HepG2 (cell line): ENCODE results near the gene PPP2R2B. TPM values are rescaled to one million over a fixed set of nuclear protein-coding genes. Genes with fewer than 3 reads are reported as not detected.

Source experiments
- ATAC-seq: fragments of 200-7000 bp; cut with Tn5 transposase; 3 replicates; pipeline ENCODE4 v1.9.1; 2020; ENCODE audit warnings: mild to moderate bottlenecking, moderate library complexity
- BruUV-seq: library from RNA; stranded (reverse); fragments of 400-500 nt; replicated peaks from 2 replicates; lab custom pipeline; 2021; lab: Mats Ljungman, UMichigan
- CTCF ChIA-PET: fragments of 300-600 bp; formaldehyde crosslinking; extraction: SDS; loops from one replicate; lab custom pipeline; 2021; ENCODE audit warnings: low total read pairs, inconsistent platforms, low intra/inter-chr PET ratio; lab: Yijun Ruan, JAX
- POLR2A ChIA-PET: fragments of 350-600 bp; sonication (Branson Sonifier 250); formaldehyde crosslinking; loops from one replicate; lab custom pipeline; 2020; ENCODE audit warnings: antibody characterized with exemption, inconsistent platforms; lab: Yijun Ruan, JAX
- DNase-seq: peaks from one replicate; pipeline ENCODE4 v3.0.0-alpha.2; 2015; ENCODE audit warnings: low spot score
- FAIRE-seq: peaks from 3 replicates; lab custom pipeline; 2011; peaks lifted over from hg19 to GRCh38; lab: Jason Lieb, UNC
- H2AFZ ChIP-seq: one replicate; pipeline ENCODE4 v1.6.1; 2011; ENCODE audit warnings: low read length, inconsistent platforms
- H3K27ac ChIP-seq: fragments of 300-600 bp; 3 replicates; pipeline ENCODE4 v1.8.0; 2011; ENCODE audit warnings: mixed run types, mild to moderate bottlenecking, mixed read lengths, low read length, inconsistent platforms; ENCODE audit not compliant: insufficient read depth; ENCODE audit errors: extremely low read length
- H3K27me3 ChIP-seq, 2 experiments: fragments of 200-600 bp in 1 of 2; 2 replicates in 1 of 2; 3 replicates in 1 of 2; pipeline versions ENCODE4 v1.6.0 to v1.8.0; 2011; ENCODE audit warnings: low read length in 2 of 2, mild to moderate bottlenecking in 2 of 2, moderate library complexity in 2 of 2, inconsistent platforms in 1 of 2; ENCODE audit not compliant: insufficient read depth in 2 of 2, control insufficient read depth in 1 of 2
- H3K36me3 ChIP-seq, 2 experiments: fragments of 200-600 bp in 1 of 2; replicated peaks in 1 of 2; 2 replicates in 1 of 2; 3 replicates in 1 of 2; pipeline versions ENCODE4 v1.5.1 to v1.8.0; 2011; ENCODE audit warnings: low read length in 2 of 2, inconsistent platforms in 1 of 2; ENCODE audit not compliant: insufficient read depth in 2 of 2, control insufficient read depth in 1 of 2
- H3K4me1 ChIP-seq: 2 replicates; pipeline ENCODE4 v1.5.1; 2012; ENCODE audit warnings: low read length, inconsistent platforms; ENCODE audit not compliant: insufficient read depth
- H3K4me2 ChIP-seq: 2 replicates; pipeline ENCODE4 v1.6.0; 2011; ENCODE audit warnings: low read depth, low read length, inconsistent platforms
- H3K4me3 ChIP-seq, 3 experiments: fragments of 200-600 bp in 1 of 3; sonication (generic), shearing (Covaris generic) in 1 of 3; replicated peaks in 1 of 3; 2 replicates each; pipeline ENCODE4 v1.5.1; 2011 to 2016; ENCODE audit warnings: low read length in 3 of 3, inconsistent platforms in 2 of 3, low read depth in 2 of 3, mild to moderate bottlenecking in 2 of 3, control low read depth in 1 of 3, mixed read lengths in 1 of 3; ENCODE audit not compliant: insufficient read depth in 1 of 3
- H3K79me2 ChIP-seq: one replicate; pipeline ENCODE4 v1.6.1; 2011; ENCODE audit warnings: low read length, inconsistent platforms; ENCODE audit not compliant: insufficient read depth
- H3K9ac ChIP-seq: 2 replicates; pipeline ENCODE4 v1.6.0; 2011; ENCODE audit warnings: mild to moderate bottlenecking, low read depth, low read length, inconsistent platforms; ENCODE audit not compliant: insufficient read depth
- H3K9me3 ChIP-seq: 2 replicates; pipeline ENCODE4 v1.5.1; 2012; ENCODE audit warnings: mild to moderate bottlenecking, low read length
- H4K20me1 ChIP-seq: 2 replicates; pipeline ENCODE4 v1.6.0; 2011; ENCODE audit warnings: inconsistent platforms, mild to moderate bottlenecking, low read length, moderate library complexity; ENCODE audit not compliant: insufficient read depth
- EZH2 ChIP-seq: conservative IDR thresholded peaks from 2 replicates; pipeline ENCODE4 v1.6.1; 2012; ENCODE audit warnings: mild to moderate bottlenecking, low read depth, low read length, moderate library complexity
- JARID2 ChIP-seq: sonication (generic); formaldehyde crosslinking; IDR thresholded peaks from 2 replicates; pipeline ENCODE4 v1.8.1; 2023; ENCODE audit warnings: missing genetic modification reagents, inconsistent platforms; ENCODE audit not compliant: insufficient replicate concordance
- NFYB ChIP-seq: sonication (generic); formaldehyde crosslinking; IDR thresholded peaks from 2 replicates; pipeline ENCODE4 v1.4.0; 2020; ENCODE audit warnings: missing genetic modification reagents
- PRDM4 ChIP-seq: sonication (generic); formaldehyde crosslinking; IDR thresholded peaks from 2 replicates; pipeline ENCODE4 v1.9.0; 2021; ENCODE audit warnings: missing genetic modification reagents, borderline replicate concordance
- SNRNP70 ChIP-seq: fragments of 200-400 bp; formaldehyde crosslinking; IDR thresholded peaks from 2 replicates; pipeline ENCODE4 v1.6.1; 2017; ENCODE audit warnings: mild to moderate bottlenecking, low read depth, low read length, moderate library complexity
- ZNF282 ChIP-seq: fragments of 450-650 bp; IDR thresholded peaks from 2 replicates; pipeline ENCODE4 v1.6.1; 2018; ENCODE audit not compliant: partially characterized antibody
- ZNF614 ChIP-seq: IDR thresholded peaks from 2 replicates; pipeline ENCODE4 v1.6.1; 2018; ENCODE audit warnings: missing biosample characterization, missing genetic modification reagents, inconsistent platforms, borderline replicate concordance
- in situ Hi-C: cut with HindIII; loops from 2 replicates; pipeline ENCODE4 v1.10.0; 2017; ENCODE audit warnings: low pct_unique_long_range_greater_than_20kb; ENCODE audit not compliant: extremely low pct_ligation_motif_present
- intact Hi-C: fragments of 100-400 bp; cut with micrococcal nuclease; formaldehyde crosslinking; loops from one replicate; pipeline ENCODE4 v1.10.0; 2022; ENCODE audit not compliant: unreplicated experiment
- polyA plus RNA-seq, 8 experiments: library from polyadenylated mRNA; depleted of rRNA in 3 of 8; stranded (reverse) in 7 of 8; unstranded in 1 of 8; fragments of >200 nt; fragmentation: Illumina TruSeq in 4 of 8; extraction: Trizol in 4 of 8; gene quantifications; 2 replicates each; pipeline versions ENCODE4 v1.2.1 to v1.2.3, GENCODE V29; 2011 to 2016; ENCODE audit warnings: low read depth in 4 of 8, missing spikeins in 1 of 8, mixed read lengths in 1 of 8; ENCODE audit not compliant: insufficient read depth in 1 of 8
- total RNA-seq, 5 experiments: library from RNA; depleted of rRNA; stranded (reverse); fragments of >200 nt; fragmentation: Illumina TruSeq; extraction: Trizol; gene quantifications; 2 replicates each; pipeline ENCODE4 v1.2.3, GENCODE V29; 2016; ENCODE audit warnings: low read depth in 1 of 5
- TF ChIP-seq, protein P1 (sequence below): sonication (generic); formaldehyde crosslinking; IDR thresholded peaks from 2 replicates; pipeline ENCODE4 v1.4.0; 2020; ENCODE audit warnings: missing genetic modification reagents
- TF ChIP-seq, protein P2 (sequence below): sonication (generic); formaldehyde crosslinking; IDR thresholded peaks from 2 replicates; pipeline ENCODE4 v1.4.0; 2020; ENCODE audit warnings: missing genetic modification reagents, borderline replicate concordance
- TF ChIP-seq, protein P3 (sequence below): sonication (generic); formaldehyde crosslinking; IDR thresholded peaks from 2 replicates; pipeline ENCODE4 v1.4.0; 2020; ENCODE audit warnings: missing genetic modification reagents

The PPP2R2B gene
- total and polyA plus RNA-seq, 2 of the 13 experiments (the other 11 are each of a cell fraction or from before 2014, with no cell fraction given): not detected

DNA sequence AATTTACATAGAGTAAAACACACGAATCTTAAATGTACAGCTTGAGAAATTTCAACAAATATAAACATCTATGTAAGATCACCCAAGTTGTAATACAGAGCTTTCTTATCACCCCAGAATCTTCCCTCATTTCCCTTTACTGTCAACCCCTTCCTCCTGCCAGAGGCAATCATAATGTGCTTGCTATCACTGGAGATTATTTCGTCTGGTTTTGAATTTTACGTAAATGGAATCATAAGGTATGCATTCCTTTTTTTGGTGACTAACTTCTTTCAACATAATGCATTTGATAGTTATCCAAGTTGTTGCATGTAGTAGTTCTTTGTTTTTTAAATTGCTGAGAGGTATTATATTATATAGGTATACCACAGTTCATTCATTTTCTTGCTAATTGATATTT lies 325.1 kb downstream of the PPP2R2B start (continued):
- no peak for TF ChIP-seq PRDM4 (CRISPR knock-in tag)
- no peak for TF ChIP-seq ZNF282
- no peak for TF ChIP-seq SNRNP70
- TF ChIP-seq NFYB (CRISPR knock-in tag): no peak

GRCh38 chr5:146549615-146550014 lies 328.9 kb downstream of the PPP2R2B start:
- ChIA-PET POLR2A (no interaction called here), CTCF (no interaction called here)
- BruUV-seq: no TSS peak
- no peaks in the 10 kb centered on the region for H3K27me3 ChIP-seq
- H3K9me3 ChIP-seq: no peaks in the 10 kb centered on the region
- H3K4me3 ChIP-seq: no peak overlapping the region
- no peaks in the 10 kb centered on the region for H3K4me1 ChIP-seq
- intact Hi-C loops: no loop called here
- no peak overlapping the region for H2AFZ ChIP-seq
- no peak overlapping the region for H3K27ac ChIP-seq
- H3K79me2 ChIP-seq: no peaks in the 10 kb centered on the region
- no peak for DNase-seq
- no peak overlapping the region for H3K4me2 ChIP-seq
- no peak for TF ChIP-seq EZH2
- TF ChIP-seq ZNF614 (CRISPR knock-in tag): no peak
- TF ChIP-seq, protein P1, sequence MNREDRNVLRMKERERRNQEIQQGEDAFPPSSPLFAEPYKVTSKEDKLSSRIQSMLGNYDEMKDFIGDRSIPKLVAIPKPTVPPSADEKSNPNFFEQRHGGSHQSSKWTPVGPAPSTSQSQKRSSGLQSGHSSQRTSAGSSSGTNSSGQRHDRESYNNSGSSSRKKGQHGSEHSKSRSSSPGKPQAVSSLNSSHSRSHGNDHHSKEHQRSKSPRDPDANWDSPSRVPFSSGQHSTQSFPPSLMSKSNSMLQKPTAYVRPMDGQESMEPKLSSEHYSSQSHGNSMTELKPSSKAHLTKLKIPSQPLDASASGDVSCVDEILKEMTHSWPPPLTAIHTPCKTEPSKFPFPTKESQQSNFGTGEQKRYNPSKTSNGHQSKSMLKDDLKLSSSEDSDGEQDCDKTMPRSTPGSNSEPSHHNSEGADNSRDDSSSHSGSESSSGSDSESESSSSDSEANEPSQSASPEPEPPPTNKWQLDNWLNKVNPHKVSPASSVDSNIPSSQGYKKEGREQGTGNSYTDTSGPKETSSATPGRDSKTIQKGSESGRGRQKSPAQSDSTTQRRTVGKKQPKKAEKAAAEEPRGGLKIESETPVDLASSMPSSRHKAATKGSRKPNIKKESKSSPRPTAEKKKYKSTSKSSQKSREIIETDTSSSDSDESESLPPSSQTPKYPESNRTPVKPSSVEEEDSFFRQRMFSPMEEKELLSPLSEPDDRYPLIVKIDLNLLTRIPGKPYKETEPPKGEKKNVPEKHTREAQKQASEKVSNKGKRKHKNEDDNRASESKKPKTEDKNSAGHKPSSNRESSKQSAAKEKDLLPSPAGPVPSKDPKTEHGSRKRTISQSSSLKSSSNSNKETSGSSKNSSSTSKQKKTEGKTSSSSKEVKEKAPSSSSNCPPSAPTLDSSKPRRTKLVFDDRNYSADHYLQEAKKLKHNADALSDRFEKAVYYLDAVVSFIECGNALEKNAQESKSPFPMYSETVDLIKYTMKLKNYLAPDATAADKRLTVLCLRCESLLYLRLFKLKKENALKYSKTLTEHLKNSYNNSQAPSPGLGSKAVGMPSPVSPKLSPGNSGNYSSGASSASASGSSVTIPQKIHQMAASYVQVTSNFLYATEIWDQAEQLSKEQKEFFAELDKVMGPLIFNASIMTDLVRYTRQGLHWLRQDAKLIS (CRISPR knock-in tag): no peak
- no peak for TF ChIP-seq JARID2 (CRISPR knock-in tag)
- TF ChIP-seq, protein P2, sequence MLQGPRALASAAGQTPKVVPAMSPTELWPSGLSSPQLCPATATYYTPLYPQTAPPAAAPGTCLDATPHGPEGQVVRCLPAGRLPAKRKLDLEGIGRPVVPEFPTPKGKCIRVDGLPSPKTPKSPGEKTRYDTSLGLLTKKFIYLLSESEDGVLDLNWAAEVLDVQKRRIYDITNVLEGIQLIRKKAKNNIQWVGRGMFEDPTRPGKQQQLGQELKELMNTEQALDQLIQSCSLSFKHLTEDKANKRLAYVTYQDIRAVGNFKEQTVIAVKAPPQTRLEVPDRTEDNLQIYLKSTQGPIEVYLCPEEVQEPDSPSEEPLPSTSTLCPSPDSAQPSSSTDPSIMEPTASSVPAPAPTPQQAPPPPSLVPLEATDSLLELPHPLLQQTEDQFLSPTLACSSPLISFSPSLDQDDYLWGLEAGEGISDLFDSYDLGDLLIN (CRISPR knock-in tag): no peak
- TF ChIP-seq, protein P3, sequence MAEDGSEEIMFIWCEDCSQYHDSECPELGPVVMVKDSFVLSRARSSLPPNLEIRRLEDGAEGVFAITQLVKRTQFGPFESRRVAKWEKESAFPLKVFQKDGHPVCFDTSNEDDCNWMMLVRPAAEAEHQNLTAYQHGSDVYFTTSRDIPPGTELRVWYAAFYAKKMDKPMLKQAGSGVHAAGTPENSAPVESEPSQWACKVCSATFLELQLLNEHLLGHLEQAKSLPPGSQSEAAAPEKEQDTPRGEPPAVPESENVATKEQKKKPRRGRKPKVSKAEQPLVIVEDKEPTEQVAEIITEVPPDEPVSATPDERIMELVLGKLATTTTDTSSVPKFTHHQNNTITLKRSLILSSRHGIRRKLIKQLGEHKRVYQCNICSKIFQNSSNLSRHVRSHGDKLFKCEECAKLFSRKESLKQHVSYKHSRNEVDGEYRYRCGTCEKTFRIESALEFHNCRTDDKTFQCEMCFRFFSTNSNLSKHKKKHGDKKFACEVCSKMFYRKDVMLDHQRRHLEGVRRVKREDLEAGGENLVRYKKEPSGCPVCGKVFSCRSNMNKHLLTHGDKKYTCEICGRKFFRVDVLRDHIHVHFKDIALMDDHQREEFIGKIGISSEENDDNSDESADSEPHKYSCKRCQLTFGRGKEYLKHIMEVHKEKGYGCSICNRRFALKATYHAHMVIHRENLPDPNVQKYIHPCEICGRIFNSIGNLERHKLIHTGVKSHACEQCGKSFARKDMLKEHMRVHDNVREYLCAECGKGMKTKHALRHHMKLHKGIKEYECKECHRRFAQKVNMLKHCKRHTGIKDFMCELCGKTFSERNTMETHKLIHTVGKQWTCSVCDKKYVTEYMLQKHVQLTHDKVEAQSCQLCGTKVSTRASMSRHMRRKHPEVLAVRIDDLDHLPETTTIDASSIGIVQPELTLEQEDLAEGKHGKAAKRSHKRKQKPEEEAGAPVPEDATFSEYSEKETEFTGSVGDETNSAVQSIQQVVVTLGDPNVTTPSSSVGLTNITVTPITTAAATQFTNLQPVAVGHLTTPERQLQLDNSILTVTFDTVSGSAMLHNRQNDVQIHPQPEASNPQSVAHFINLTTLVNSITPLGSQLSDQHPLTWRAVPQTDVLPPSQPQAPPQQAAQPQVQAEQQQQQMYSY (CRISPR knock-in tag): no peak
- no peak overlapping the region for H3K9ac ChIP-seq
- H3K36me3 ChIP-seq: no peaks in the 10 kb centered on the region
- no peaks in the 10 kb centered on the region for H4K20me1 ChIP-seq
- FAIRE-seq: no peak
- in situ Hi-C loops: loop anchor here (10.0 kb wide), 1 partner anchor 635 kb away; no protein-coding TSS in a partner anchor
- ATAC-seq: no peak
